G401 (cell line): Measurements from ENCODE around the gene CD93. TPM values are rescaled to one million over a fixed set of nuclear protein-coding genes. Genes with fewer than 3 reads are reported as not detected.

ENCODE experiments used
- DNase-seq: peaks from one replicate; pipeline ENCODE4 v3.0.0-alpha.2; 2015; ENCODE audit warnings: low spot score
- in situ Hi-C: cut with HindIII; loops from 2 replicates; pipeline ENCODE4 v1.10.0; 2016; ENCODE audit warnings: low sequenced_read_pairs, mixed read lengths
- total RNA-seq: library from RNA; depleted of rRNA; stranded (reverse); fragments of >200 nt; shearing (Covaris generic); gene quantifications from 2 replicates; pipeline ENCODE4 v1.2.3, GENCODE V29; 2014

The CD93 gene
- total RNA-seq, 1 experiment from 2014 or later, result not detected

DNA sequence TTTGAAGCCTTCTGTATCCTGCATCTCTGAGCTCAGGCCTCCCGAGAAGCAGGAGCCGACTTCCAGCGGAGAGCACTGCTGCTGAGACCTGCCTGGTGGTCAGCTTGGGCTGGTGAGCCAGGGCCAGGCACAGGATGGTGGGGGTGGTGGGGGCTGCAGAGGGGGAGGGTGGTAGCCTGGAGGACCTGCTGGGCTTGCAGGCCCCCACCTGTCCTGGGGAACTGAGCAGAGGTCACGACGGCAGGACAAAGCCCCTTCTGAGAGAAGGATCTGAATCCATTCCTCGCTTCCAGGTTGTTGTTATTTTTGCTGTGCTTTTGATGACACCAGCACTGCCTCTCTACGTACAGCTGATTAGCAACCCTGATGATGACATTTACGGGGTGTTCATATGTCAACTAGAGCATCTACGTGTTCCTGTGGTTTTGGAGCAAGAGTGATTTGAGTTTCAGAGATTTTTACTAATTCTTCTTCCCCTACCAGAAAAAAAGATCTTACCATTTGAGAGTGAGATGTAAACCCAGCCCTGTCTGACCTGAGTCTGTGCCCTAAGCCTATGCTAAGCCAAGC, 35.7 kb upstream of the CD93 start:
- in situ Hi-C loops, result no loop called here
- DNase-seq, result no peak

DNA sequence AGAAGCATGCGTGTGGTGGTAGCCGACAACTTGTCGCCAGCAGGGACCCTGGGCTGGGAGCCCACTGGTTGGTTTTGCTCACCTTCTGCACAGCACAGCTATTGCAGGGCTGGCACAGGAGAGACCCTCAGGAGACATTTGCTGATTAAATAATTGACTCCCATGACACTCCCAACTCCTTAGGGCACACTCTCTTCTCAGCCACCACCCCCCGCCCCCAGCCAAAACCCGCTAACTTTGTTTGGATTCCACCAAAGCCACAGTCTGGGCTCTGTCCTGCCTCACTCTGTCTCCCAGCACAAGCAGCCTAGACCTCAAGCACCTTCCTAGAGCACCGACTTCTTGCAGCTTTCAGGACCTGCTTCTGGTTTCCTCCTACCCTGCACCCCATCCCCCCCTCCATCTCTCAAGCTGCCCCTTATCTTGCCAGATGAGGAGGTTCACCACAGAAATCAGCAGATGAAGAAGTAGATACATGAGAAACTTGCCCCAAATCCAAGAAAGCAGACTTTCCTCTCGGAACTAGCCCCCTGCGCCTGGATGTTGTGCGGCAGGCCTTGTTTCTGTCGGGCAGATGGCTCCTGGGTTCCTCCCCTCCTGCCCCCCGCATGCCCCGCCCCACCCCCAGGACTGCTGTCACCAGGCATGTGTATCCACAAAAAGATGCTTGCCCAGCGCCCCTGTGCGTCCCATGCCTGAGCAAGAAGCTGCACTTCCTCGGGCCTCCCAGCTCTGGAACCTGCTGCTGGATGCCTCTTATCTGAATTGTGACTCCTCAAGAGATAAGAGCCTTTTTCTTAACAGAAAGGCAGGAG, 35.0 kb upstream of the CD93 start:
- in situ Hi-C loops, result no loop called here
- DNase-seq, result no peak

DNA sequence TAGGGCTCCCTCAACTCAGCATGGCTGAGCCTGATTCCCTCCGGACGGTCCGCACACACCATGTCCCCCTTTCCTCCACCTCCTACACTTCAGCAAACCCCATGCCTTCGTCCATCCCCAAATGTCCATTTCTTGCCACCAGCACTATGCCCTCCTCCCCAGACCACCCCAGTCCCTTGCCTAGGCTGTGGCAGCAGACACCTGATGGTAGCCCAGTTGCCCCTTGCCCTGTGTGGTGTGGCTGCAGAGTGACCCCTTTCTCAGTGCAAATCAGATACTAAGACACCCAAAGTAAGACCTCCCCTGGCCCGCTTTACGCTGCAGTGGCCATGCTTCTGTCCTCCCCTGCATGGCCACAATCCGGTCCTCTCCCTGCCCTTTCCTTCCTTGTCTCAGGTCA, 34.1 kb upstream of the CD93 start:
- in situ Hi-C loops, result no loop called here
- no peak for DNase-seq

DNA sequence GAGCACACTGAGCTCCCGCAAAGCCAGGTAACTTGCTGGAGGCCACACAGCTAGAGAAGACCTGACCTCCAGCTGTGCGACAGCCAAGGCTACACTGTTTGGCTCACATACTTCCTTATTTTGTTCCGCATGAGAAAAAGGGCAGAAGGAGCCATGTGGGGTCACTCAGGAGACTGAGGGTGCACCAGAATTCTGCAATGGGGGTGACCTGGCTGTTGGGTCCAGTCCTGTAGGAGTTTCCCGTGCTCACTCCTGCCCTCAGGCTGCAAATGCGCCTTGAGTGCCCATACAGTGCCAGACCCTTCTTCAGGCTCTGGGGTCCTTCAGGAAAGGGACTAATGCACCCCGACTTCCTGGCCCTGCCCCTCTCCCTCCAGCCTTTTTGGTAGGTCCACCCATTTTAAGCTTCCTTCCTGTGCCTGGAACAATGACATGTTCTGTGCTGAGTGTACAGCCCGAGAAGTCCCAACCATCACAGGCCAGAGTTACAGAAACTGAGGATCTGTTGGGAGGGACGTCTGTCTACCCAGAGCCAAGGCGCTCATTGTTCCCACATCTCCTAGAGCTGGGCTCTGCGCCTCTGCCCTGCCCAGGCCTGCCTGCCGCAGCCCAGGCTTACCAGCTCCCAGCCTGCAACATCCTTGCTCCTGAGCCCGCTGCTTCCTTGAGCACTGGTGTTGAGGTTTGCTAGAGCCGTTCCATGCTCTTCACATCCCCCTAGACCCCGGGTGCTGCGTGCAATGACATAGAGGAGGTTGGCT, 33.5 kb upstream of the CD93 start:
- in situ Hi-C loops, result no loop called here
- DNase-seq, result no peak

DNA sequence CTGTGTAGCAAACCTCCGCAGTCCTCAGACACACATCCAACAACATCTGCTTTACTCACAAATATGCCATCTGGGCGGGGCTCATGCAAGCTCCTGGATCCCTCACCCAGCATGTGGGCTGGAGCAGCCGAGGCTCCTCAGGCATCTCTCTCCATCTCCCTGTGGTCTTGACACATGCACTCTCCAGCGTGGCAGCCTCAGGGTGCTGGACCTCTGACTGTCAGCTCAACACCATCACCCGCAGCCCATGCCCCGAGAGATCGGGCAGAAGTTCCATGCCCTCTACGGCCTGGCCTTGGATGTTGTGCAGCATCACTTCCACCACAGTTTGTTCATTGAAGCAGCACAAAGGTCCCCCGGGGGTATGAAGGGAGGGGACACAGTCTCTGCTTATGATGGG, 32.6 kb upstream of the CD93 start:
- in situ Hi-C loops, result no loop called here

DNA sequence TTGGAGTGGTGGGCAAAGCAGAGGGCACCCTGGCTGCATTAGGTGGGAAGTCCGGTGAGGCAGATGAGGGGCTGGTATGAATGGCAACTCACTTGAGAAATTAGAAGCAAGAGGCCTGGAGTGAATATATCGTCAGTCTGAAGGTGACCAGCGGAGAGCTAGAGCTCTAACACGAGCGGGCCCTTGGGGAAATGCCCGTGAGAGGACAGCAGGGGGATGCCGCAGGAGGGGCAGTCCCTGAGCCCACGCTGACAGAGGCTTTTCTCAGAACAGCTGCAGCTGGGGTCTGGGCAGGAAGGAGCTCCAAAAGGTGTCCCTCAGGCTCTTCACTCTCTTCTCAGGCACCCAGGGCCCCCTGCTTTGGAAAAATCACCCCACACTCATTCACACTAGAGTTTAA, 32.0 kb upstream of the CD93 start:
- no peak for DNase-seq
- in situ Hi-C loops, result no loop called here

More for the DNA sequence above, 32.6 kb upstream of the CD93 start:
- no peak for DNase-seq

DNA sequence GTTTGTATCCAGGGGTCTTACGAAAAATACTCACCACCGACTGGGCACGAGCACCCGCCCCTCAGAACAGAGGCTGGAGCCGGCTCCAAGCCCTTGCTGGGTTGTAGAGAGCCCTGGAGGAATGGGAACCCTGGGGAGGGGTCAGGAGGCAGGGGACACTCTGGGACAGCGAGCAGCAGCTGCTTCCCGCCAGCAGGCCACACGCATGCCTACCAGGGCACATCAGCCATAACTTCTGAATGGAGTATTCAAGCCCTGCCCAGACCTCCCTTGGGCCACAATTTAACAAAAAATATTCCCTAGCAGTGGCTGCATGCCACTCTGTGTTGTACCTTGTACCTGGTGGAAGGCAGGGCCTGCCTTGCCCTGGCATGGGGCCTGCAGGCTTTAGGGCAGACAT, 31.6 kb upstream of the CD93 start:
- in situ Hi-C loops, result no loop called here
- DNase-seq, result no peak

DNA sequence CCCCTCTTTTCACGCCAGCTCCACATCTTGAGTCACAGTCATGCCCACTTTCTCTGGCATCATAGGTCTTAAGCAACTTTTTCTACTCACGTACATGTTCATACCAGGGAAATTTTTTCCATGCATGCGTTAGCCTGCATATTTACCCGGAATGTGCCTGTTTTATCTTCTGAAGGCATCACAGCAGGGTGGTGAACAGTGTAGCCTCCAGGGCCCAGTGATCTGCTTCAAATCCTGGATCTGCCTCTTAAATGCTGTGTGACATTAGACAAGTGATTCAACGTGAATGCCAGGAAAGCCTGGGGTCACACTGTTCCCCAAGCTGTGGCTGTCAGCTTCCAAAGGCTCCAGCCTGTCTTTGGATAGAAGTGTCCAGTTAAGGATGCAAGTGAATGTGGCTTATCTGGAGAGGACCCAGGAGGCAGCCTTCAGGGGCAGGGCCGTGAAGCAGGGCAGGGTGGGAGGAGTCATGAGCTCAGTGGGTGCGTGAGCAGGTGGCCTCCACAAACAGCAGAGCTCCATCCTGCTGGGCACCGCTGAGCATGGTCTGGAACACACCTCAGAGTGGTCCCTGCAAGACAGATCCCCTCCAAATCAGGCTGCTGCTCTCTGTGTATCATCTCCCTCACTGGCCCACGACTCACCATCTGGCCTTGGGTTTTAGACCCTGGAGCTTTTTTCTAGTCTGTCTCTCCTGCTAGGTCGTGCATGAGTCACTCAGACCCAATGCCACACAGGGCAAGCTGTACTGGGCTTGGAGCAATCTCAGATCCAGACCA, 30.4 kb upstream of the CD93 start:
- in situ Hi-C loops, result no loop called here
- DNase-seq, result peak; percentile 91

DNA sequence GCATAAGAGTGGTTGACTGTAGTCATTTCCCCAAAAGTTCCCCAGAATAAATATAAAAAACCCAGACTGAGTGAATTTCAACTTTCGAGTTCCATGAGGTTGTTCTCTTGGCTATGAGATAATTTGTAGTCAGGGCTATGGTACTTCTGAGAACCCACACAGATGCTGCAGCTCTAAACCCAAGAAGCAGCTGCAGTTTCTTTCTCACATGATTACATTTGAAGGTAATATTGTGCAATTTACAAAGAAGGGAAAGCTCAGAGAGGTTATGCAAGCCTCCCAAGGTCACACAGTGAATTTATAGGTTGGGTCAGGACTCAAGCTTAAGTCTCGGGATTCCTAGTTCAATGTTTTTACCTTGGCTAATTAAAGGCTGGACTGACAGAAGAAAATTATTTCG, 29.7 kb upstream of the CD93 start:
- in situ Hi-C loops, result no loop called here
- no peak for DNase-seq

DNA sequence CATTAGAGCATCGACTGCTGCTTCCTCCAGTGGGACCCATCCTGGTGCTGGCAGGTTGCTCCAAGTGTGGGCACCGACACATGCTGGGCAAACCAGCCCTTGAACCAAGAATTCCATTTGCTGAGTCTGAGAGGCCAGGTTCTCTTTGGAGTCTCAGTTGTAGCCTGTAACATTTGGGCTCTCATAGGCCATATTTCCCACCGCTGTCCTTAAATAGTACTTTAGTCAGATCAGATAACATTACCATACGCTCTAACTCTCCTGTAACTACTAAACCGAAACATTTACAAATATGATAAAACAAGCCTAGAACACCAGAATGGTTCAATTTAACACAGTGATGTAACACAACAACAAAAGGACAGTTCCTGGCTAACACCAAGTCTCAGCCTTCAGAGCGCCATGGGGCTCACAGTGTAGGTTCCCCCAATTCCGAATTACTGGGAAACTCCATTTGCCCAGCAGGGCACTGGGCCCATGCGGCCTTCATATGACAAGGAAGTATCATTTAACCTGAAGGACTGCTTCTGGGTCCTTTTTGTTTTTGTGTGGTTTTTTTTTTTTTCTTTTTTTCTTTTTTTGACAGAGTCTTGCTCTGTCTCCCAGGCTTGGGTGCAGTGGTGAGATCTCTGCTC, 28.4 kb upstream of the CD93 start:
- in situ Hi-C loops, result no loop called here
- DNase-seq, result no peak

DNA sequence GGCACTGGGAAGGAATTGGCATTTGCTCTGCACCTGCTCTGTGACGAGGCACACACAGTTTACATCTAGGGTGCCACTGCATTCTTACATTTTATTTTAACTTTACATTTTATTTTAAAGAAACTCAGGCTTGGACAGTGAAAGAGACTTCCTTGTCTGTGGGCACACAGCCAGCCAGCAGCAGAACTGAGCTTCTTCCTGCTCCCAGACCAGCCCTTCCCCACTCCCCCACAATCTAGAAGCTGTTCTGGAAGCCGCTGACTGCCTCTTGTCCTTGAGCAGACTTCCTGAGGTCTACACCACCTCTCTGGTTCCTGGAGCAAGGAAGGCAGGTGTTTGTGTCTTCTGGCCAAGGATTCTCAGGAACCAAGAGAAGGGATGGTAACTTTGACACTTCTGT, 27.9 kb upstream of the CD93 start:
- DNase-seq, result no peak

DNA sequence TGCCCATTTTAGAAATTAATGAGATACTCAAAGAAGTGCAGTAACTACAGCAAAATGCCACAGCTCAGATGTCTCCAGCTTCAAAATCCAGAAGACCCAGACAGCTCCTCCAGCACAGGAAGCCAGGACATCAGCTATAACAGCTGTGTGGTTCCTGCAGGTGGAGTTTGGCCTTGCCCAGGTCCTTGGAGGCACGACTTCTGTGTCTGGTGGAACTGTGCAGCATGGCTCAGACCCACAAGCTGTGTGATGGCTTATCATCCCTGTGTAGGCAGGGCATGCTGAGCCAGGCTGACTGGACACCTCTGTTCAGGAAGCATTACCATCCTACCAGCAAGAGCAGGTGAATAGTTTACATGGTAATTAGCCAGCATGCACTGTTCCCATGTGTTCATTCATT, 26.5 kb upstream of the CD93 start:
- no peak for DNase-seq
- in situ Hi-C loops, result no loop called here

More for the DNA sequence above, 27.9 kb upstream of the CD93 start:
- in situ Hi-C loops, result no loop called here

DNA sequence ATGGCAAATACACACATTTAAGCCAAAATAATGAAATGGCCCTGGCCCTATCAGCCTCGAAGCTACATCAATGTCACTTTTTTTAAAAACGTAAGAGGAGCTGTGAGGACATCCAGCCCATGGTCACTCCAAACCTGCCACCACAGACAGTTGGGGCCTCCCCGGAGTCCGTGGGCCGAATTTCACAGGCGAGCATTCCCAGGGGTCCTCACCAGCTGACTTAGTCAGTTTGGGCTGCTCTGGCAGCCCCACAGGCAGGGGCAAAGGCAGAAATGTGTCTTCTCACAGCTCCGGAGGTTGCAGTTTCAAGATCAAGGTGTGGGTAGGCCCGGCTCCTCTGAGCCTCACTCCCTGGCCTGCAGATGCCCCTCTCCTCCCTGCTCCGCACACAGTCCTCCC, 25.8 kb upstream of the CD93 start:
- no peak for DNase-seq
- in situ Hi-C loops, result no loop called here

DNA sequence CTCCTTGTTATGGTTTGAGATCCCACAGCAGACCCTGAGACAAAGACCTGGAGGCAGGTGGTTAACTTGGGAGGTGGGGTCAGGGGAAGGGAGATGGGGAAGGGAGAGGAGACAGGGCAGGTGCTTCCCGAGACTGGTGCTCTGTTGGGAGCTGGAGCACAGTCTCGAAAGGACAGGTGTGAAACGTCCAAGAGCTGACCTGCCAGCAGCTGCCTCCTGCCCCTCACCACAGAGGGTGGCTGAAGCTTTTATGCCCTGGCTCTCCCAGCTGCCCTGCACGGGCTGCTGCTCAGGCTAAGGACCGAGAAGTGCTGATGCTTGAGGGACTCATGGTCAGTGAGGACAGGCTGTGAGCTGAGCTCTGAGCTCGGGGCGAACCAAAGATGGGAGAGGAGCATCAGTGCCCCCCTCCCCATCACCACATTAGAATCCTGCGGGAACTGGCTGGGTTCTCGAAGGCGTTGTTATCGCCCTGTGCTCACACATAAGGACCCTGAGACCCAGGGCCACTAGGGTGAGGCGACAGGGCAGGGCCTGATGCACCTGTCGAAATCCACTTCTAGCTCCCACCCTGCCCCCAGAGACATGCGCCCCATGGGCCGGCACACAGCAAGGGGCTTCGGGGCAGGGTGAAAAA, 25.3 kb upstream of the CD93 start:
- in situ Hi-C loops, result no loop called here

DNA sequence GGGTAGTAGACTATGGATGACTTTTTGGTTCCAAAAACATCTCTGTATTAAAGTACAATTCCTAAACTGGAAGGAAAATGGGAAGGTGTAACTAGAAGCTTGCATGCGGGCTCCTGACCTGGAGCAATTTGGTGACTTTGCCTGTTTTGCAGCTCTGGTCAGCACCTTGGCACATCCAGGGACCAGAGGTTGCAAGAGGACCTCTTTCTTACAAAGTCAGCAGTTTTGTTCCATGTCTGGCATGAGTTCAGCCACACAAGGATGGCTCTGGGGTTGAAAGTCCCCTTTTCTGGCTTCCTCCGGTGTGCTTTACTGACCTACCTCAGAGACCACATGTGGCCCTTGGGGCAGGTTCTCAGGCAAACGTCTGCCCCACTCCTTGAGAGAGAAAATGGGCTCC, 22.7 kb upstream of the CD93 start:
- DNase-seq, result no peak
- in situ Hi-C loops, result no loop called here

More for the DNA sequence above, 25.3 kb upstream of the CD93 start:
- no peak for DNase-seq

DNA sequence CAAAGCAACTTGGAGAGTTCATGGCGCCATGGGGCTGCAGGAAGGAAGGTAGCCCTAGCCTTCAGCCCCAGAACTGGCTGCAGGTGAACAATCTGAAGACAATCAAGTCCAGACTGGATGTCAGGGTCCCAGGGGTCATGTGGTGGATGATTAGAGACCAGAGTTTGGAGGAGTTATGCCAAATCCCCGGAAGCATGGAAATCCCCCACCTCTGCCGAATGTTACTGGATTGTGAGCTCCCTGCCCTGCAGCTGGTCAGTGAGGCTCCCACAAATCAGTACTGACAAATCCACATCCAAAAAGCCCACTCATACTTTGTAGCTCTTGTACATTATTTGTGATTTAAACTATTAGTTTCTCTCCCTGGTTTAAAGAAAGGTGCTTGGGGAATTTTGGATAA, 21.3 kb upstream of the CD93 start:
- DNase-seq, result no peak
- in situ Hi-C loops, result no loop called here

DNA sequence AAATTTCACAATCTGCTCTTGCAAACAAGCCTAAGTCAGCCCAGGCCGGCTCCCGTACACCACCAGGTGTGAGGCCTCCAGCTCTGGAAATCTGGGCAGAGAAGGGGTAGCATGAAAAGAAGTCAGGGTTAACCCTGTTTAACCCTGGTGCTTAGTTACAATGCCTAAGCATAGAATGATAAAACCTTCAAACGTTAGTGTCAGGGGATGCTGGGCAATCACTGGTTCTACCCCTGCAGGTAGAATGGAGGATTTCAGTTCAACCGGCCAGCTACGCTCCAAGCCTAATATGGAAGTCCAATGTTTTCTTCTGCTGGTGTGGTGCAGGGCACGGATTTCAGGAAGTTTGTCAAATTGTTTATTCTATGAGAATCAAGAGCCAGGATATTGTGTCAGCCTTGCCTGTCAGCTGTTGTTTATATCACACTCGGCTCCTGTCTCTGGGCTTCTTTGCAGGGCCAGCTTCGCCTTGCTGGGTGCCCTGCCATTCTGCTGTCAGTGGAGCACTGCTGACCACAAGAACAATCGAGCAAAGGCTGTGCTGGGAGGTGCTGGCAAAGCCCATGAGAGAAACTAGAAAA, 20.2 kb upstream of the CD93 start:
- in situ Hi-C loops, result no loop called here
- DNase-seq, result no peak

DNA sequence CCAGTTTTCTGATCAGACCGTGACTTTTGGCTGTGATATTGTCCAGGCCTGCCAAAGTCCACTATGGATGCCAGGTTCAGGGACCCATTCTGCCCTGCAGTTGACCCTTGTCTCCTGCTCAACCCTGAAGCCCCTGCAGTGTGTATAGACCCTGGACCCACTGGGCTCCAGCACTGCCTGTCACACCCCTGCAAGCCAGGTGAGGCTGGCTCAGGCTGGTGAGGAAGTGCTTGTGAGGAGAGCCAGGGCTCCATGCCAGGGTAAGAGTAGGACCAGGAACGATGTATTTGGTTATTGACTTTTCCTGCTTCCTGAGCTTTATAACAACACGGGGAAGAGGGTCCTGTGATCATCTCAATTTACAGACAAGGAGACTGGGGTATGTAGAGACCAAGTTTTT, 19.1 kb upstream of the CD93 start:
- in situ Hi-C loops, result no loop called here

More for the DNA sequence above, 19.1 kb upstream of the CD93 start:
- DNase-seq, result no peak
